Glutamatergic neuron (in vitro differentiated cells): ENCODE results near the gene TOM1L2. TPM values are rescaled to one million over a fixed set of nuclear protein-coding genes. Genes with fewer than 3 reads are reported as not detected.
"Not testable (repeated sequence)": the region's sequence is repeated elsewhere in the genome, so short reads cannot be mapped to it uniquely, and the experiment has no call there.

ENCODE experiments used
- DNase-seq: peaks from one replicate; pipeline ENCODE4 v3.0.0; 2022
- H3K27ac Mint-ChIP-seq: one replicate; pipeline ENCODE4 v1.8.0; 2020; ENCODE audit warnings: mild to moderate bottlenecking, mixed read lengths, inconsistent platforms; ENCODE audit not compliant: unreplicated experiment
- H3K27me3 Mint-ChIP-seq: one replicate; pipeline ENCODE4 v1.8.0; 2020; ENCODE audit warnings: mild to moderate bottlenecking, moderate library complexity, mixed read lengths, inconsistent platforms; ENCODE audit not compliant: unreplicated experiment
- H3K36me3 Mint-ChIP-seq: one replicate; pipeline ENCODE4 v1.8.0; 2020; ENCODE audit warnings: mild to moderate bottlenecking, mixed read lengths, inconsistent platforms; ENCODE audit not compliant: unreplicated experiment
- H3K4me1 Mint-ChIP-seq: one replicate; pipeline ENCODE4 v1.8.0; 2020; ENCODE audit warnings: mild to moderate bottlenecking, low read depth, mixed read lengths, inconsistent platforms; ENCODE audit not compliant: unreplicated experiment
- H3K4me3 Mint-ChIP-seq: one replicate; pipeline ENCODE4 v1.8.0; 2020; ENCODE audit warnings: mild to moderate bottlenecking, mixed read lengths, inconsistent platforms; ENCODE audit not compliant: unreplicated experiment
- H3K9me3 Mint-ChIP-seq: one replicate; pipeline ENCODE4 v1.8.0; 2020; ENCODE audit warnings: mild to moderate bottlenecking, moderate library complexity, mixed read lengths, inconsistent platforms; ENCODE audit not compliant: unreplicated experiment
- total RNA-seq: library from RNA; stranded (reverse); fragmentation: NEBNext Ultra II Directional; extraction: Animal tissue kit (Norgen Biotek cat#: 25700); gene quantifications from one replicate; pipeline ENCODE4 v1.2.1, GENCODE V29; 2021; ENCODE audit not compliant: unreplicated experiment
- TF ChIP-seq, protein P1 (sequence below): fragments of 200-600 bp; sonication (generic); IDR thresholded peaks from one replicate; pipeline ENCODE4 v1.5.0; 2021; ENCODE audit not compliant: partially characterized antibody, unreplicated experiment

The TOM1L2 gene
- total RNA-seq, 1 donor from 2014 or later: 62.8 TPM

DNA sequence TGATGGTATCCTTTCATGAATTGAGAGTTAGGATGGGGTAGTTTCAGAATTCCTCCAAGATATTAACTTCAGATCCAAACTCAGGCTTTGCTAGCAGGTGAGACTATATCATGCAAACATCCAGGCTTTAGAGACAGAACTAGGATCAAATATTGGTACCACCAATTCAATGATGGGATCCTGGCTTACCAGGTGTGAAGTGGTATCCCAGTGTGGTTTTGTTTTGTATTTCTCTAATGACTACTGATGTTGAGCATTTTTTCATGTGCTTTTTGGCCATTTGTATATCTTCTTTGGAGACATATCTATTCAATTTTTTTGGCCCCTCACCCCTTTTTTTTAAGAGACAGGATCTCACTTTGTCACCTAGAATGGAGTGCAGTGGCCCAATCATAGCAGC is 57.0 kb downstream of the TOM1L2 start:
- H3K9me3 Mint-ChIP-seq: peaks cover 11% of the 10 kb centered on the region
- H3K4me3 Mint-ChIP-seq: peak overlapping the region; percentile 9
- peaks cover 9% of the 10 kb centered on the region for H3K27me3 Mint-ChIP-seq
- no peaks in the 10 kb centered on the region for H3K36me3 Mint-ChIP-seq
- peaks cover 22% of the 10 kb centered on the region for H3K4me1 Mint-ChIP-seq
- TF ChIP-seq, protein P1, sequence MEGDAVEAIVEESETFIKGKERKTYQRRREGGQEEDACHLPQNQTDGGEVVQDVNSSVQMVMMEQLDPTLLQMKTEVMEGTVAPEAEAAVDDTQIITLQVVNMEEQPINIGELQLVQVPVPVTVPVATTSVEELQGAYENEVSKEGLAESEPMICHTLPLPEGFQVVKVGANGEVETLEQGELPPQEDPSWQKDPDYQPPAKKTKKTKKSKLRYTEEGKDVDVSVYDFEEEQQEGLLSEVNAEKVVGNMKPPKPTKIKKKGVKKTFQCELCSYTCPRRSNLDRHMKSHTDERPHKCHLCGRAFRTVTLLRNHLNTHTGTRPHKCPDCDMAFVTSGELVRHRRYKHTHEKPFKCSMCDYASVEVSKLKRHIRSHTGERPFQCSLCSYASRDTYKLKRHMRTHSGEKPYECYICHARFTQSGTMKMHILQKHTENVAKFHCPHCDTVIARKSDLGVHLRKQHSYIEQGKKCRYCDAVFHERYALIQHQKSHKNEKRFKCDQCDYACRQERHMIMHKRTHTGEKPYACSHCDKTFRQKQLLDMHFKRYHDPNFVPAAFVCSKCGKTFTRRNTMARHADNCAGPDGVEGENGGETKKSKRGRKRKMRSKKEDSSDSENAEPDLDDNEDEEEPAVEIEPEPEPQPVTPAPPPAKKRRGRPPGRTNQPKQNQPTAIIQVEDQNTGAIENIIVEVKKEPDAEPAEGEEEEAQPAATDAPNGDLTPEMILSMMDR: no peak
- peak overlapping the region; percentile 93 for H3K27ac Mint-ChIP-seq
- DNase-seq: no peak

GRCh38 chr17:17913695-17914332 is 58.4 kb downstream of the TOM1L2 start:
- Mint-ChIP-seq H3K36me3 (no peaks in the 10 kb centered on the region), H3K4me1 (peaks cover 22% of the 10 kb centered on the region), H3K27ac (peak overlapping the region; percentile 93), H3K9me3 (peaks cover 11% of the 10 kb centered on the region), H3K27me3 (peaks cover 9% of the 10 kb centered on the region), H3K4me3 (peak overlapping the region; percentile 79)
- peak; percentile 75 for DNase-seq
- TF ChIP-seq, protein P1: no peak

DNA sequence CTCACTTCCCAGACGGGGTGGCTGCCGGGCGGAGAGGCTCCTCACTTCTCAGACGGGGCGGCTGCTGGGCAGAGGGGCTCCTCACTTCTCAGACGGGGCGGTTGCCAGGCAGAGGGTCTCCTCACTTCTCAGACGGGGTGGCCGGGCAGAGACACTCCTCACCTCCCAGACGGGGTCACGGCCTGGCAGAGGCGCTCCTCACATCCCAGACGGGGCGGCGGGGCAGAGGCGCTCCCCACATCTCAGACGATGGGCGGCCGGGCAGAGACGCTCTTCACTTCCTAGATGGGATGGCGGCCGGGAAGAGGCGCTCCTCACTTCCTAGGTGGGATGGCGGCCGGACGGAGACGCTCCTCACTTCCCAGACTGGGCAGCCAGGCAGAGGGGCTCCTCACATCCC is 59.9 kb downstream of the TOM1L2 start:
- H3K4me3 Mint-ChIP-seq: not testable (repeated sequence)

GRCh38 chr17:17911001-17911613 is 61.1 kb downstream of the TOM1L2 start:
- H3K4me1 Mint-ChIP-seq: peaks cover 39% of the 10 kb centered on the region
- DNase-seq: peak; percentile 61
- H3K27me3 Mint-ChIP-seq: peaks cover 9% of the 10 kb centered on the region
- peaks cover under 1% of the 10 kb centered on the region for H3K36me3 Mint-ChIP-seq
- TF ChIP-seq, protein P1: no peak
- H3K4me3 Mint-ChIP-seq: peak overlapping the region; percentile 67
- H3K27ac Mint-ChIP-seq: peak overlapping the region; percentile 97
- H3K9me3 Mint-ChIP-seq: peaks cover 11% of the 10 kb centered on the region

More for the DNA sequence above, 59.9 kb downstream of the TOM1L2 start:
- H3K27ac Mint-ChIP-seq, H3K27me3 Mint-ChIP-seq, DNase-seq, H3K36me3 Mint-ChIP-seq: not testable (repeated sequence)
- peaks cover 11% of the 10 kb centered on the region for H3K9me3 Mint-ChIP-seq
- H3K4me1 Mint-ChIP-seq: peaks cover 28% of the 10 kb centered on the region

GRCh38 chr17:17910060-17910459 is 62.1 kb downstream of the TOM1L2 start:
- no peak overlapping the region for H3K4me3 Mint-ChIP-seq
- H3K27ac Mint-ChIP-seq: peak overlapping the region; percentile 64
- peaks cover 14% of the 10 kb centered on the region for H3K9me3 Mint-ChIP-seq
- peaks cover 9% of the 10 kb centered on the region for H3K27me3 Mint-ChIP-seq
- DNase-seq: no peak
- H3K4me1 Mint-ChIP-seq: peaks cover 38% of the 10 kb centered on the region
- TF ChIP-seq, protein P1: no peak
- H3K36me3 Mint-ChIP-seq: peaks cover 9% of the 10 kb centered on the region
